ENCODE data around the gene SELENOV.
A peak's percentile ranks its signal among the peaks of the same experiment; 100 is the strongest.

SELENOV gene

DNA sequence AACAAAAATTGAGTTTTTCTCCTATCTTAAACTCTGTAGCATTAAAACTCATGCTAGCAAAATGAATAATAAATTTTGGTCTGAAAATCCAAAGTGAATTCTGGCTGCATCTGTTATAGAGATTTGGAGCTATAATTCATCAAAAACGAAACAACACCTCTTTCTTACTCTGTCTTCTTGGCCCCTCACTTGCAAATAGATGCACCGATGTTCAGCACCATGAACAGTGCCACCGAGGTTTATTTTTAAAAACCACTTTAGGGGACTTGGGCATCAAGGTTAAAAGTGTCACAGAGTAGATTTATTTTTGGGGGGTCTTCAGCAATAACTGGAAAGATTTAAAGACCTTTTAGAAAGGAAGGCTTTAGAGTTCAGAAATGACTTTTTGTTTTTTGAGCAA lies 51.1 kb downstream of the SELENOV start:
- DNase-seq, result no peak

DNA sequence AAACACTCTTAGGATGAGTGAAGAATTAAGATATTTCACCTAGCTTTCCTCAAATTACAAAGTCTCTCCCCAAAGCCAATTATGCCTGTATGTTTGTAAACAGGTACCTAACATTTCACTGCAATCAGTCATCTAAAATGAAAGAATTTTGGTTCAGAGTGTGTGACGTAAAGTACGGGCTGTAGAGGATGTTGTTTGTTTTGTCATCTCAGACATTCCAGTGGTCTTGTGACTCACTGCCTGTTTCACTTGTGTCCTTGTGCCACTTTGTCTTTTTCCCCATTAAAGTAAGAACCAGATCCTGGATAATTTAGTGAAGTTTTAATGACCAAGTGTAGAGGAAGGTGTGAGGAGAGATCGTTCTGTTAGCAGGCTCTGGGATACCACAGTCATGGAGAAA lies 53.7 kb downstream of the SELENOV start:
- peak in 1 of 2 donors; percentile 6 for DNase-seq

Measured in inflammatory macrophage treated with lipopolysaccharide for 1 hour (primary cell).